HG03135 (cell line): Measurements from ENCODE around the gene RNPC3.

Source experiments
- ATAC-seq: cut with Tn5 transposase; IDR thresholded peaks from one replicate; pipeline ENCODE4 v1.9.1; 2021; ENCODE audit warnings: mild to moderate bottlenecking, moderate library complexity; ENCODE audit not compliant: unreplicated experiment

RNPC3 gene

GRCh38 chr1:103525607-103526507 is at the start of gene RNPC3:
Gene RNPC3 (plus strand): TSS chr1:103525699. CDS start chr1:103526071, 372 bp downstream.
- peak; percentile 79 for ATAC-seq

- ATAC-seq = no peak
Observed at GRCh38 chr1:103477101-103477500, 48.4 kb upstream of the RNPC3 start.

GRCh38 chr1:103489935-103490334 is 35.6 kb upstream of the RNPC3 start:
- peak; percentile 77 for ATAC-seq

- ATAC-seq = no peak
Observed at GRCh38 chr1:103492003-103492625, 33.4 kb upstream of the RNPC3 start.

GRCh38 chr1:103496014-103496635 is 29.4 kb upstream of the RNPC3 start:
- no peak for ATAC-seq

- no peak for ATAC-seq
Observed at GRCh38 chr1:103497404-103497803, 28.1 kb upstream of the RNPC3 start.

- no peak for ATAC-seq
Observed at GRCh38 chr1:103509250-103509649, 16.2 kb upstream of the RNPC3 start.

GRCh38 chr1:103513711-103514110 is 11.8 kb upstream of the RNPC3 start:
- no peak for ATAC-seq

GRCh38 chr1:103514920-103515503 is 10.5 kb upstream of the RNPC3 start:
- ATAC-seq = peak; percentile 68

GRCh38 chr1:103516283-103516682 is 9.2 kb upstream of the RNPC3 start:
- no peak for ATAC-seq

GRCh38 chr1:103516693-103517092 is 8.8 kb upstream of the RNPC3 start:
- ATAC-seq = no peak

- ATAC-seq = peak; percentile 82
Observed at GRCh38 chr1:103517380-103518047, 8.0 kb upstream of the RNPC3 start.

GRCh38 chr1:103520822-103521221 is 4.7 kb upstream of the RNPC3 start:
- no peak for ATAC-seq

- no peak for ATAC-seq
Observed at GRCh38 chr1:103523346-103523745, 2.2 kb upstream of the RNPC3 start.

GRCh38 chr1:103525114-103525606 is 339 bp upstream of the RNPC3 start:
- peak; percentile 46 for ATAC-seq

GRCh38 chr1:103527331-103527730 is 1.8 kb downstream of the RNPC3 start:
- no peak for ATAC-seq

GRCh38 chr1:103529746-103530145 is 4.2 kb downstream of the RNPC3 start:
- ATAC-seq = no peak

GRCh38 chr1:103538226-103538625 is 12.7 kb downstream of the RNPC3 start:
- no peak for ATAC-seq

- no peak for ATAC-seq
Observed at GRCh38 chr1:103541431-103541830, 15.9 kb downstream of the RNPC3 start.

GRCh38 chr1:103546496-103546895 is 21.0 kb downstream of the RNPC3 start:
- no peak for ATAC-seq

- no peak for ATAC-seq
Observed at GRCh38 chr1:103547840-103548239, 22.3 kb downstream of the RNPC3 start.
